Loucy (cell line): ENCODE results near the gene SNX25.
A peak's percentile ranks its signal among the peaks of the same experiment; 100 is the strongest.

ENCODE experiments used
- H2AFZ ChIP-seq: fragments of 200-600 bp; sonication (generic); 2 replicates; pipeline ENCODE4 v1.6.0; 2016; ENCODE audit warnings: antibody characterized with exemption, mild to moderate bottlenecking, low read length, moderate library complexity
- H3F3A ChIP-seq: fragments of 200-600 bp; 2 replicates; pipeline ENCODE4 v1.6.0; 2016; ENCODE audit warnings: antibody characterized with exemption, low read depth, mild to moderate bottlenecking
- H3K27me3 ChIP-seq: fragments of 200-600 bp; sonication (generic); 2 replicates; pipeline ENCODE4 v1.6.1; 2014; ENCODE audit warnings: low read length, mild to moderate bottlenecking; ENCODE audit not compliant: insufficient read depth, poor library complexity, severe bottlenecking
- H3K36me3 ChIP-seq: fragments of 200-600 bp; sonication (generic); 2 replicates; pipeline ENCODE4 v1.6.1; 2016; ENCODE audit warnings: low read length; ENCODE audit not compliant: insufficient read depth
- H3K4me1 ChIP-seq: fragments of 200-600 bp; sonication (generic); 2 replicates; pipeline ENCODE4 v1.5.1; 2014; ENCODE audit warnings: low read length, mild to moderate bottlenecking; ENCODE audit not compliant: insufficient read depth, poor library complexity, severe bottlenecking
- H3K4me2 ChIP-seq: fragments of 200-600 bp; sonication (generic); 2 replicates; pipeline ENCODE4 v1.6.0; 2014; ENCODE audit warnings: antibody characterized with exemption, low read length, low read depth, mild to moderate bottlenecking; ENCODE audit not compliant: poor library complexity, severe bottlenecking
- H3K4me3 ChIP-seq: fragments of 200-600 bp; sonication (generic); 2 replicates; pipeline ENCODE4 v1.5.1; 2014; ENCODE audit warnings: low read length, mild to moderate bottlenecking, mixed read lengths; ENCODE audit not compliant: poor library complexity, severe bottlenecking
- H3K79me2 ChIP-seq: fragments of 200-600 bp; sonication (generic); 2 replicates; pipeline ENCODE4 v1.6.1; 2014; ENCODE audit warnings: low read length; ENCODE audit not compliant: insufficient read depth
- H3K9ac ChIP-seq: fragments of 200-600 bp; sonication (generic); 2 replicates; pipeline ENCODE4 v1.6.0; 2014; ENCODE audit warnings: mild to moderate bottlenecking, low read depth, low read length, moderate library complexity; ENCODE audit not compliant: poor library complexity, severe bottlenecking
- H3K9me2 ChIP-seq: fragments of 200-600 bp; sonication (generic); replicated peaks from 2 replicates; pipeline ENCODE4 v1.6.1; 2016; ENCODE audit warnings: low read depth, low read length, mixed read lengths
- H3K9me3 ChIP-seq: fragments of 200-600 bp; sonication (generic); 2 replicates; pipeline ENCODE4 v1.6.1; 2014; ENCODE audit warnings: mild to moderate bottlenecking, antibody characterized with exemption, low read length, low read depth; ENCODE audit not compliant: insufficient read depth
- H4K20me1 ChIP-seq: fragments of 200-600 bp; sonication (generic); 2 replicates; pipeline ENCODE4 v1.6.0; 2014; ENCODE audit warnings: antibody characterized with exemption, low read length, mild to moderate bottlenecking; ENCODE audit not compliant: insufficient read depth, poor library complexity, severe bottlenecking
- CTCF ChIP-seq: fragments of 200-600 bp; sonication (generic); conservative IDR thresholded peaks from 2 replicates; pipeline ENCODE4 v1.5.1; 2014; ENCODE audit warnings: mild to moderate bottlenecking, antibody characterized with exemption, low read length
- EZH2phosphoT487 ChIP-seq: fragments of 200-600 bp; IDR thresholded peaks from 2 replicates; pipeline ENCODE4 v1.6.1; 2018; ENCODE audit warnings: antibody characterized with exemption, mild to moderate bottlenecking, moderate library complexity, borderline replicate concordance

SNX25 gene

DNA sequence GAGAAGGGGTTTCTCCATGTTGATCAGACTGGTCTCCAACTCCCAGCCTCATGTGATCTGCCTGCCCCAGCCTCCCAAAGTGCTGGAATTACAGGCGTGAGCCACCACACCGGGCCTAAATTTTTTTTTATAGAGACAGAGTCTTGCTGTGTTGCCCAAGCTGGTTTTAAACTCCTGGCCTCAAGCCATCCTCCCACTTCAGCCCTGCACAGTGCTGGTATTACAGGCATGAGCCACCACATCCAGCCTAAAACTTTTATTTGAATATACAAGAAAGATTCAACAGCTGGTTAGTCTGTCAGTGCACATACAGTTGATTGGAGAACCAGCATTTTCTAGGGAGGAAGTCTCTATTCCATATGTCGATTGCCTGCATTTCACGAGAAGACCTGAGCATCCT lies 95.1 kb downstream of the SNX25 start:
- H3K9me3 ChIP-seq, result no peaks in the 10 kb centered on the region
- no peaks in the 10 kb centered on the region for H3K79me2 ChIP-seq
- no peak overlapping the region for H3K4me2 ChIP-seq
- no peak overlapping the region for H3K9ac ChIP-seq
- no peaks in the 10 kb centered on the region for H4K20me1 ChIP-seq
- no peaks in the 10 kb centered on the region for H3F3A ChIP-seq
- no peaks in the 10 kb centered on the region for H3K4me1 ChIP-seq
- TF ChIP-seq EZH2phosphoT487 (no peak), CTCF (no peak)
- no peaks in the 10 kb centered on the region for H3K36me3 ChIP-seq
- H3K27me3 ChIP-seq, result no peaks in the 10 kb centered on the region
- H2AFZ ChIP-seq, result peak overlapping the region; percentile 66; the same call in 1 of the 2 replicates
- no peaks in the 10 kb centered on the region for H3K9me2 ChIP-seq
- no peak overlapping the region for H3K4me3 ChIP-seq

DNA sequence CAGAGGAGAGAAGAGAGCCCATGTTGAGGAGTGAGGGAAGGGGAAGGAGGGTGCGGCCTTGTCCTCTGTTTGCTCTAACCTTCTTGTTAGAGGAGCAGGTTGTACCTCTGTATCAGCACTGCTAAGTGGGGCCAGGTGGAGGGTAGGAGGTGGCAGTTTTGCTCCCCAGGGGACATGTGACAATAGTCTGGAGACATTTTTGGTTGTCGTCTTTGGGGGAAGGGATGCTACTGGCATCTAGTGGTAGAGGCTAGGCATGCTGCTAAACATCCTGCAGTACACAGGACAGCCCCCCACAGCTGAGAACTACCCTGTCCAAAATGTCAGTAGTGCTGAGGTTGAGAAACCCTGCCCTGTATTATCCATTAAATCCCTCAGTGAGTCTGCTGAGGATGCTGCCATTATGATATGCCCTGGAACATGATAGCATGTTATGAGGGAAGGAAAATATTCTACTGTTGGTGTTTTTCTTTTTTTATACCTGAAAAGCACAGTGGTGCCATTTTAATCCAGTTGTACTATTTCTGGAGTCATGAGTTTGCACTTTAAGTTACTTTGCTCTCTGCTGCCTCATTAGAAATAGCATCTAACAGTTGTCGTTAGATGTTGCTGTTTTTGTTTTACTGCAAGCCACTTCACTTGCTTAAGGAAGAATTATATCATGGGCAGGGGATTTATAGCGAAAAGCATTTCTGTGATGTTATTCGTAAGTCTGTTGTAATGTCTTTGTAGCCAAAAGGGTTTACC lies 95.7 kb downstream of the SNX25 start:
- Histone ChIP-seq H3K79me2 (no peaks in the 10 kb centered on the region), H2AFZ (peak overlapping the region; percentile 66; the same call in 1 of the 2 replicates), H3K27me3 (no peaks in the 10 kb centered on the region), H3K4me3 (no peak overlapping the region), H3K4me1 (no peaks in the 10 kb centered on the region), H3K9me2 (no peaks in the 10 kb centered on the region), H4K20me1 (no peaks in the 10 kb centered on the region), H3K9me3 (no peaks in the 10 kb centered on the region), H3F3A (no peaks in the 10 kb centered on the region), H3K9ac (no peak overlapping the region), H3K36me3 (no peaks in the 10 kb centered on the region), H3K4me2 (no peak overlapping the region)
- TF ChIP-seq CTCF (peak; percentile 73), EZH2phosphoT487 (no peak)

DNA sequence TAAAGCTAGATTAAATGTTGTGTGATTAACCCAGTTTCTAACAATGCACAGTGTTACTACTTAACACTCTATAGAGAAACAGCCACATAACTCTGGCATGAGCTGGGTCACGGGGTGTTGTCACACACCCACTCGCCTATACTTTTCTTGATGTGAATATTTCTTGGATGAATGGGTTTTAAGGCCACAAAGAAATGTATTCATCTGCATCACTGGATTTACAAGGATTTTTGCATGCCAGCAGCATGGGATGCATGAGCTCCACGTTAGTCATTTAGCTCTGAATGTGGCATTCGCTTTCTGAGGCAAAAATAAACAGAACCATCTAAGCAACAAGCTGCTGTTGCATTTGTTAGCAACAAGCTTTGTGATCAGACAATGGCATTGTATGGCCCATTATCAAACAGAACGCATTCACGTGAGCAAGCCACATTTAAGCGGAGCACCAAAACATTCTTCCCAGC lies 96.6 kb downstream of the SNX25 start:
- Histone ChIP-seq H3K4me1 (no peaks in the 10 kb centered on the region), H3K4me3 (no peak overlapping the region), H3K9me2 (no peaks in the 10 kb centered on the region), H3K27me3 (no peaks in the 10 kb centered on the region), H3K36me3 (no peaks in the 10 kb centered on the region), H3K9ac (no peak overlapping the region), H3K9me3 (no peaks in the 10 kb centered on the region), H3K4me2 (no peak overlapping the region), H4K20me1 (no peaks in the 10 kb centered on the region), H2AFZ (no peak overlapping the region), H3F3A (no peaks in the 10 kb centered on the region), H3K79me2 (no peaks in the 10 kb centered on the region)
- TF ChIP-seq EZH2phosphoT487 (no peak), CTCF (no peak)
